ENCODE results near the gene STARD13.

DNA sequence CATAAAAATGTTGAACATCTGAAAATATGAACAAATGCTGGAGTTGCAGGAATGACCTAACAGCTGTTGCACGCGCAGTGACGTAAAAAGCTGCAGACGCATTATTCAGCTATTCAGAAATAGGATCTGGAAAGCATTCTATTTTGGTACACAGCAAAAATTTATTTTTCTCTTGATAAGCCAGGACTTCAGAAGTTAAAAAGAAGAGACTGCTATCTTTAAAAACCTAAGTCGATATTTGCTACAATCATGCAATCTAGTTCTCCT is 36.9 kb upstream of the STARD13 start:
- no peak for TF ChIP-seq YY1 (IDR thresholded peaks at IDR 0.05; ENCODE audit: insufficient read depth, insufficient read length)
- TF ChIP-seq ZNF274 (IDR thresholded peaks at IDR 0.05; ENCODE audit: low read depth, low read length), result no peak
- TF ChIP-seq SUZ12 (IDR thresholded peaks at IDR 0.05; ENCODE audit: extremely low read depth, insufficient read depth, insufficient read length), result no peak

All from NT2/D1 (cell line).